Mesendoderm (in vitro differentiated cells): ENCODE measurements around the gene CDSN.

Experiments used
- DNase-seq: peaks from one replicate; pipeline ENCODE4 v3.0.0; 2013
- H2AK5ac ChIP-seq: 2 replicates; pipeline ENCODE4 v1.6.1; 2013; ENCODE audit warnings: low read length, inconsistent platforms
- H2BK120ac ChIP-seq: 2 replicates; pipeline ENCODE4 v1.6.1; 2013; ENCODE audit warnings: low read depth, mild to moderate bottlenecking, low read length, moderate library complexity, mixed read lengths
- H2BK15ac ChIP-seq: replicated peaks from 2 replicates; pipeline ENCODE4 v1.6.1; 2013; ENCODE audit warnings: low read depth, mild to moderate bottlenecking, moderate library complexity
- H2BK5ac ChIP-seq: 2 replicates; pipeline ENCODE4 v1.6.1; 2013; ENCODE audit warnings: low read length, inconsistent platforms
- H3K18ac ChIP-seq: 2 replicates; pipeline ENCODE4 v1.6.1; 2013; ENCODE audit warnings: mild to moderate bottlenecking, low read length, mixed read lengths
- H3K23ac ChIP-seq: one replicate; pipeline ENCODE4 v1.6.1; 2013; ENCODE audit warnings: low read length
- H3K27ac ChIP-seq: 2 replicates; pipeline ENCODE4 v1.5.1; 2013; ENCODE audit warnings: low read depth, mild to moderate bottlenecking, inconsistent platforms, low read length, moderate library complexity
- H3K27me3 ChIP-seq: 2 replicates; pipeline ENCODE4 v1.6.1; 2013; ENCODE audit warnings: low read length, control low read depth, mild to moderate bottlenecking, inconsistent platforms; ENCODE audit not compliant: insufficient read depth, poor library complexity
- H3K36me3 ChIP-seq: 2 replicates; pipeline ENCODE4 v1.6.1; 2013; ENCODE audit warnings: low read length, inconsistent platforms; ENCODE audit not compliant: control insufficient read depth, insufficient read depth
- H3K4ac ChIP-seq: one replicate; pipeline ENCODE4 v1.6.1; 2013; ENCODE audit warnings: low read depth, mild to moderate bottlenecking, low read length, moderate library complexity
- H3K4me1 ChIP-seq: 2 replicates; pipeline ENCODE4 v1.6.1; 2013; ENCODE audit warnings: low read depth, low read length, inconsistent platforms; ENCODE audit not compliant: control insufficient read depth
- H3K4me2 ChIP-seq: 2 replicates; pipeline ENCODE4 v1.6.1; 2013; ENCODE audit warnings: low read length
- H3K4me3 ChIP-seq: 2 replicates; pipeline ENCODE4 v1.5.1; 2013; ENCODE audit warnings: mild to moderate bottlenecking, low read length
- H3K56ac ChIP-seq: one replicate; pipeline ENCODE4 v1.6.1; 2013; ENCODE audit warnings: low read length
- H3K79me1 ChIP-seq: 2 replicates; pipeline ENCODE4 v1.6.1; 2013; ENCODE audit warnings: low read length, inconsistent platforms
- H3K79me2 ChIP-seq: 2 replicates; pipeline ENCODE4 v1.6.1; 2013; ENCODE audit warnings: mild to moderate bottlenecking, low read length; ENCODE audit not compliant: control insufficient read depth, insufficient read depth
- H3K9ac ChIP-seq: 2 replicates; pipeline ENCODE4 v1.6.1; 2013; ENCODE audit warnings: low read length, inconsistent platforms
- H4K5ac ChIP-seq: one replicate; pipeline ENCODE4 v1.6.1; 2013; ENCODE audit warnings: low read length
- H4K8ac ChIP-seq: one replicate; pipeline ENCODE4 v1.6.1; 2013; ENCODE audit warnings: low read depth, mild to moderate bottlenecking, control low read depth, low read length, moderate library complexity
- WGBS: extraction: QIAGEN DNeasy Blood & Tissue Kit; methylation state at CpG from one replicate; pipeline ENCODE4 v1.1.7; 2013; ENCODE audit warnings: low lambda C conversion rate, missing lambda C conversion rate; ENCODE audit not compliant: insufficient coverage; ENCODE audit errors: extremely low coverage; 5-methylcytosine and 5-hydroxymethylcytosine counted together

The CDSN gene

DNA sequence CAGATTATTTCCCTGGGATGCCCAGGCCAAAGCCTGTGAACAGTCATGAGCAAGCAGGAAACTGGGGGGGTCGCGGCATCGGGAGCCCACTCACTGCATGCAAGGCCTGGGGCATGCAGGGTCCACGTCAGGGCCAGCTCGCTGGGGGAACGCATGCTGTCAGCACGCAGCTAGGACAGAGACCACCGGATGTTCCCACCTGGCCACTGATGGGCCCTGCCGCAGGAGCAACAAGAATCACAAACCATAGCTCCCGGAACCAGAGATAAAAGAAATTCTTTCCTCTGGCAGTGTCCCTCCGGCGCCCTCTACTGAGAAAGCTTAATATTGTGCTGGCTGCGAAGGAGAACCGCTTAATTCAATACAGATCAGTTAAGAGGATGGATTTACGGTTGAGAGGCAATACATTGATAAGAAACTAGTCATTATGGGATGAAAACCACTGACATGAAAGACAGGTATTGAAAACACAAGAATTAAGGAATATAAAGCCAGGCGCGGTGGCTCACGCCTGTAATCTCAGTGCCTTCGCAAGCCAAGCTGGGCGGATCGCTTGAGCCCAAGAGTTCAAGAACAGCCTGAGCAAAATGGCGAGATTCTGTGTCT, 40.5 kb downstream of the CDSN start:
- no peak overlapping the region for H3K4ac ChIP-seq
- H3K18ac ChIP-seq, result no peak overlapping the region
- H2BK15ac ChIP-seq, result no peak overlapping the region
- H2BK5ac ChIP-seq, result no peak overlapping the region
- H3K27ac ChIP-seq, result no peak overlapping the region
- no peak overlapping the region for H2AK5ac ChIP-seq
- H3K56ac ChIP-seq, result peak overlapping the region; percentile 61
- H4K5ac ChIP-seq, result no peak overlapping the region
- H3K9ac ChIP-seq, result no peak overlapping the region
- WGBS, result no CpG with 5 or more reads among the region's 22 CpGs
- H3K4me1 ChIP-seq, result no peaks in the 10 kb centered on the region
- no peaks in the 10 kb centered on the region for H3K79me1 ChIP-seq
- no peak overlapping the region for H3K4me2 ChIP-seq
- H3K79me2 ChIP-seq, result no peaks in the 10 kb centered on the region
- no peaks in the 10 kb centered on the region for H3K27me3 ChIP-seq
- H3K23ac ChIP-seq, result no peak overlapping the region
- H4K8ac ChIP-seq, result no peak overlapping the region
- H2BK120ac ChIP-seq, result no peak overlapping the region
- DNase-seq, result peak; percentile 80
- H3K36me3 ChIP-seq, result no peaks in the 10 kb centered on the region
- no peak overlapping the region for H3K4me3 ChIP-seq

DNA sequence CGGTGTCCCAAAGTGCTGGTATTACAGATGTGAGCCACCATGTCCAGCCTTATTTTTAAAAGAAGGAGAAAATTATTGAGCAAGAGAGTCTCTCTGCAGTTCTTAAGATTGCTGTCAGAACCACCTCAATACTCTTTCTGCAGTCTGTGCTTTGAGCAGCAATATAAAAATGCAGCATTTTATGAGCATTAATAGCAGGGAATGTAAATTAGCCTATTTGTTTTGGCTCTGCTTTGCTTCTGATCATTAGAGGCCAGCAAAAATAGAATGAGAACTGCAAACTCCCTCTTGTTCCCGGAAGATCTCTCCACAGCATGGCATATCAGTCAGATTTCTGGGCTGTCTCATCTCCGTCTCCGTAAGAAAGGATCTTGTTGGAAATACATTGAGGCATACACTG, 43.6 kb downstream of the CDSN start:
- H4K5ac ChIP-seq, result no peak overlapping the region
- no peak overlapping the region for H3K23ac ChIP-seq
- H3K4me3 ChIP-seq, result no peak overlapping the region
- no peak overlapping the region for H3K9ac ChIP-seq
- H3K27ac ChIP-seq, result no peak overlapping the region
- H3K79me2 ChIP-seq, result no peaks in the 10 kb centered on the region
- no peaks in the 10 kb centered on the region for H3K27me3 ChIP-seq
- no peaks in the 10 kb centered on the region for H3K36me3 ChIP-seq
- no peak overlapping the region for H3K56ac ChIP-seq
- no peak overlapping the region for H4K8ac ChIP-seq
- no peak for DNase-seq
- no peak overlapping the region for H2BK120ac ChIP-seq
- H2BK15ac ChIP-seq, result no peak overlapping the region
- no peak overlapping the region for H3K4me2 ChIP-seq
- H3K18ac ChIP-seq, result no peak overlapping the region
- no peaks in the 10 kb centered on the region for H3K79me1 ChIP-seq
- no peak overlapping the region for H2BK5ac ChIP-seq
- no peak overlapping the region for H2AK5ac ChIP-seq
- no peaks in the 10 kb centered on the region for H3K4me1 ChIP-seq
- WGBS, result no CpG with 5 or more reads among the region's 4 CpGs
- H3K4ac ChIP-seq, result no peak overlapping the region

DNA sequence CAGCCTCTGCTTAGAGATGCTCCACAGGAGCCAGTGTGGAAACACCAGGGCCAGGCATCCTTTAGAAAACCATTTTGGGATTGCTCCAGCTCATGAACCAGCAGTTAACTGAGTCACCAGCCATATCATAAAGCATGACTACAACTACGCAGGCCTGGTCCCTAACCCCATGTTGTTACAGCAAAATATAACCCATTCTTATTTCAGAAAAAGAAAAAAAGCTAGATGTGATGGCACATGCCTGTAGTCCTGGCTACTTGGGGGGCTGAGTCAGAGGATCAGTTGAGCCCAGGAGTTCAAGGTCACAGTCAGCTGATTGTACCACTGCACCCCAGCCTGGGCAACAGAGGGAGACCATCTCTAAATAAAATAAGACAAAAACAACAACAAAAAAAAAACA, 44.7 kb downstream of the CDSN start:
- WGBS, result no CpG with 5 or more reads among the region's 1 CpG
- Histone ChIP-seq H4K5ac (no peak overlapping the region), H2BK120ac (no peak overlapping the region), H3K79me1 (no peaks in the 10 kb centered on the region), H3K4me1 (no peaks in the 10 kb centered on the region), H3K27me3 (no peaks in the 10 kb centered on the region), H2BK5ac (no peak overlapping the region), H3K18ac (no peak overlapping the region), H3K27ac (no peak overlapping the region), H3K4me3 (no peak overlapping the region), H3K23ac (no peak overlapping the region), H3K79me2 (no peaks in the 10 kb centered on the region), H3K9ac (no peak overlapping the region), H2AK5ac (no peak overlapping the region), H3K36me3 (no peaks in the 10 kb centered on the region), H3K56ac (no peak overlapping the region), H3K4me2 (no peak overlapping the region), H2BK15ac (no peak overlapping the region), H3K4ac (no peak overlapping the region), H4K8ac (no peak overlapping the region)
- no peak for DNase-seq

DNA sequence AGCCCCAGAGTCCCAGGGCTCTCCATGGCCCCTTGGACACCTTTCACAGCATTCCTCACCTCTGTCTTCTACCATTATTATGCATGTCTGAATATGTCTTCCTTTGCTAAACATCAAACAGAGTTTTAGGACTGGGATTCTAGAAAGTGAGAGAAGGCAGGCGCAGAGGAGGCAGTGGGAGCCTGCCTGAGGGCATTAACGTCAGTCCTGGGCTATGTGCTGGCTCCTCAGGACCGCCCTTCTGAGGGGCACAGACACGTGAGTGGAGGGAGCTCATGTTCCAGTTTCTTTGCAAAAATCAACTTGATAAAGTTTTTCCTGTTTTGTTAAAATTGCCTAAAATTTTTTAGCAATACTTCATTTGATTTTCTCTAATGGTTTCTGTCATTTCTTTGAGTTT, 45.8 kb downstream of the CDSN start:
- Histone ChIP-seq H2AK5ac (no peak overlapping the region), H4K8ac (no peak overlapping the region), H3K4me1 (no peaks in the 10 kb centered on the region), H2BK5ac (no peak overlapping the region), H2BK15ac (no peak overlapping the region), H3K79me2 (no peaks in the 10 kb centered on the region), H2BK120ac (no peak overlapping the region), H3K27ac (no peak overlapping the region), H4K5ac (no peak overlapping the region), H3K36me3 (no peaks in the 10 kb centered on the region), H3K9ac (no peak overlapping the region), H3K79me1 (no peaks in the 10 kb centered on the region), H3K18ac (no peak overlapping the region), H3K4me2 (no peak overlapping the region), H3K4me3 (no peak overlapping the region), H3K23ac (no peak overlapping the region), H3K56ac (no peak overlapping the region), H3K4ac (no peak overlapping the region), H3K27me3 (no peaks in the 10 kb centered on the region)
- DNase-seq, result no peak
- WGBS, result no CpG with 5 or more reads among the region's 4 CpGs

DNA sequence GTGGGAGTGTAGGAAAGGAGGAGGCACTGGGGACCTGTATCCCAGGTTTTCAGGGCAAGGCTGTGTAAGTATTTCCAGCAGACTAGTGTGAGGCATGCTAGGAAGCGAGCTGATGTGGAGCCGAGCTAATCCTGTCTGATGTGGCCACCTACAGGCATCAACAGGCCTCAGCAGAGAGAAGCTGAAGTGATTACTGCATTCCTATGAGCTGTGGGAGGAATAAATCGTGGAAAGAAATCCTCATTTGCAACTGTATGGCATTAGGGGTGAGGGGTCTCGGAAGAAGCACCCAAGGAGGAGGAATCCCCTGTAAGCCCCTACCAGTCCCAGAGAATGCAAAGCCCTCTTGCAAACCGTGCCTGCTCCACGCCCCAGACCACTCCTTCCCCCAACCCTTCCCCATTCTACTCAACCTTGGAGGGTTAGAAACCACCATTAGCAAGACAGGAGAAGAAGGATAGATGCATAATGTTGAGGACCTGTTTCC, 49.5 kb downstream of the CDSN start:
- peak overlapping the region; percentile 23 for H3K9ac ChIP-seq
- no peaks in the 10 kb centered on the region for H3K36me3 ChIP-seq
- no peaks in the 10 kb centered on the region for H3K79me2 ChIP-seq
- H3K4ac ChIP-seq, result no peak overlapping the region
- no peak overlapping the region for H2BK5ac ChIP-seq
- H2BK120ac ChIP-seq, result no peak overlapping the region
- H4K8ac ChIP-seq, result no peak overlapping the region
- H2BK15ac ChIP-seq, result no peak overlapping the region
- no peak overlapping the region for H3K23ac ChIP-seq
- no peak overlapping the region for H2AK5ac ChIP-seq
- no peak overlapping the region for H3K18ac ChIP-seq
- WGBS, result no CpG with 5 or more reads among the region's 6 CpGs
- H3K4me1 ChIP-seq, result no peaks in the 10 kb centered on the region
- peak; percentile 94 for DNase-seq
- no peak overlapping the region for H3K4me3 ChIP-seq
- no peak overlapping the region for H3K27ac ChIP-seq
- peak overlapping the region; percentile 65 for H3K56ac ChIP-seq
- H3K79me1 ChIP-seq, result no peaks in the 10 kb centered on the region
- H3K4me2 ChIP-seq, result no peak overlapping the region
- H4K5ac ChIP-seq, result no peak overlapping the region
- no peaks in the 10 kb centered on the region for H3K27me3 ChIP-seq
